Astrocyte of the spinal cord (primary cell): ENCODE results near the gene STK32B.
A peak's percentile ranks its signal among the peaks of the same experiment; 100 is the strongest.

Source experiments
- DNase-seq: peaks from one replicate; pipeline ENCODE4 v3.0.0; 2011; ENCODE audit warnings: low read depth, low spot score
- H3K4me3 ChIP-seq: 2 replicates; pipeline ENCODE4 v1.5.1; 2011; ENCODE audit warnings: low read depth, mild to moderate bottlenecking, low read length, moderate library complexity
- in situ Hi-C: cut with HindIII; loops from 2 replicates; pipeline ENCODE4 v1.10.0; 2017; ENCODE audit warnings: low sequenced_read_pairs
- TF ChIP-seq, protein P1 (sequence below): IDR thresholded peaks from 2 replicates; pipeline ENCODE4 v1.5.1; 2012; ENCODE audit warnings: low read depth, mild to moderate bottlenecking, low read length, inconsistent platforms

Gene STK32B

DNA sequence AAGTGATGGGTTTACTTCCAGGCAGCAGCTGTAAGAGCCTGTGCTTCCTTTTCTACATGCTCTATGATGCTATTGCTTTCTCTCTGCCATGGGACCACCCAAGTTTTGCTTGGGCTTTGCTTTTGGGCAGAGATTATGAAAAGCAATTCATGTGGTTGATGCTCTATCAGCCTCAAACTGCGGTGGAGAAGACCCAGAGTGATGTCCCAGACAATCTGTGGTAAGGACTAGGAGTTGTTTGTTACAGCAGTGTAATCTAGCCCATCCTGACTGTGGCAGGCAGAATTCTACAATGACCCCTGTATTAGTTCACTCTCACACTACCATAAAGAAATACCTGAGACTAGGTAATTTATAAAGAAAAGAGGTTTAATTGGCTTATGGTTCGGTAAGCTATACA, 22.8 kb upstream of the STK32B start:
- in situ Hi-C loops = no loop called here
- H3K4me3 ChIP-seq = no peak overlapping the region
- DNase-seq = no peak
- TF ChIP-seq, protein P1, sequence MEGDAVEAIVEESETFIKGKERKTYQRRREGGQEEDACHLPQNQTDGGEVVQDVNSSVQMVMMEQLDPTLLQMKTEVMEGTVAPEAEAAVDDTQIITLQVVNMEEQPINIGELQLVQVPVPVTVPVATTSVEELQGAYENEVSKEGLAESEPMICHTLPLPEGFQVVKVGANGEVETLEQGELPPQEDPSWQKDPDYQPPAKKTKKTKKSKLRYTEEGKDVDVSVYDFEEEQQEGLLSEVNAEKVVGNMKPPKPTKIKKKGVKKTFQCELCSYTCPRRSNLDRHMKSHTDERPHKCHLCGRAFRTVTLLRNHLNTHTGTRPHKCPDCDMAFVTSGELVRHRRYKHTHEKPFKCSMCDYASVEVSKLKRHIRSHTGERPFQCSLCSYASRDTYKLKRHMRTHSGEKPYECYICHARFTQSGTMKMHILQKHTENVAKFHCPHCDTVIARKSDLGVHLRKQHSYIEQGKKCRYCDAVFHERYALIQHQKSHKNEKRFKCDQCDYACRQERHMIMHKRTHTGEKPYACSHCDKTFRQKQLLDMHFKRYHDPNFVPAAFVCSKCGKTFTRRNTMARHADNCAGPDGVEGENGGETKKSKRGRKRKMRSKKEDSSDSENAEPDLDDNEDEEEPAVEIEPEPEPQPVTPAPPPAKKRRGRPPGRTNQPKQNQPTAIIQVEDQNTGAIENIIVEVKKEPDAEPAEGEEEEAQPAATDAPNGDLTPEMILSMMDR = no peak

DNA sequence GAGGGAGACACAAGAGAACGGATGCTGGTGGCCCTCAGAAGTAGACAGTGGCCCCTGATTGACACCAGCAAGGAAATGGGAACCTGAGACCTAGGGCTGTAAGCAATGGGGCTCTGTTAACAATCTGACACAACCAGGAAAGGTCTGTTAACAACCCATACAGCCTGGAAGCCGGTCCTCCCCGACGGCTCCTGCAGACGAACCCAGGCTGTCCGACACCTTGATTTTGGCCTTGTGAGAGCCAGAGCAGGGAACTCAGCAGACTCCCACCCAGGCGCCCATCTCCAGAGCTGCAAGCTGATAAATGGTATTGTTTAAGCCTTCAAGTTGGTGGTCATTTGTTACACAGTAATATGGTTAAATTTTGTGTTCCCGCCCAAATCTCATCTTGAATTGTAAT, 21.8 kb upstream of the STK32B start:
- in situ Hi-C loops = no loop called here
- DNase-seq = no peak
- H3K4me3 ChIP-seq = no peak overlapping the region
- TF ChIP-seq, protein P1 = no peak

DNA sequence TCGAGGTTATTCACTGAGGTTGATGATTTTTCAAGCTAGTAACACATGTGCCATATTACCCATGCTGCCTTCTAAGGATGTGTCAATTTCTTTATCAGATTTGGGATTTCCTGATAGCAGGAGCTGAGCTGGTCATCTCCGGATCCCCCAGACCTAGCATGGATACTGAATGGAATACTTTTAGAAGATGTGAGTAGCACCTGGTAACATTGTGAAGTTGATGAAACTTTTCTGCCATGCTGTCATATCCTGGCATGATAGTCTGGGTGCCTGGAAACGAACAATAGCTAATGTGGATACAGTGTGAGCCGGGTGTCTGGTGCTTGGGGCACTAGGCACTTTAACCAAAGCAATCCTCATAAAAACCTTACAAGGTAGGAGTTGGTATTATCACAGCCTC, 21.1 kb upstream of the STK32B start:
- no peak for DNase-seq
- H3K4me3 ChIP-seq = no peak overlapping the region
- in situ Hi-C loops = no loop called here
- TF ChIP-seq, protein P1 = no peak

DNA sequence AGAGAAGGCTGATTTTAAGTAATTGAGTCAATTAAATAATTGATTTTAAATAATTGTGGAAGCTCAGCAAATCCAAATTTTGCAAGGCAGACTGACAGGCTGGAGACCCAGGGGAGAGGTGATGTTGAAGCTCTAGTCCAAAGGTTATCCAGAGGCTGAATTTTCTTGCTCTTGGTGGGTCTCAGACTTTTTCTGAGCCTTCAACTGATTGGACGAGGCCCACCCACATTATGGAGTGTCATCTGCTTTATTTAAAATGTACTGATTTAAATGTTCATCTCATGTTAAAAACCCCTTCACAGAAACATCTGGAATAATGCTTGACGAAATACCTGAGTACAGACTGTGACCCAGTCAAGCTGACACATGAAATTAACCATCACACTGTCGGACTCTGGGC, 20.4 kb upstream of the STK32B start:
- no peak overlapping the region for H3K4me3 ChIP-seq
- in situ Hi-C loops = no loop called here
- TF ChIP-seq, protein P1 = no peak
- DNase-seq = no peak

DNA sequence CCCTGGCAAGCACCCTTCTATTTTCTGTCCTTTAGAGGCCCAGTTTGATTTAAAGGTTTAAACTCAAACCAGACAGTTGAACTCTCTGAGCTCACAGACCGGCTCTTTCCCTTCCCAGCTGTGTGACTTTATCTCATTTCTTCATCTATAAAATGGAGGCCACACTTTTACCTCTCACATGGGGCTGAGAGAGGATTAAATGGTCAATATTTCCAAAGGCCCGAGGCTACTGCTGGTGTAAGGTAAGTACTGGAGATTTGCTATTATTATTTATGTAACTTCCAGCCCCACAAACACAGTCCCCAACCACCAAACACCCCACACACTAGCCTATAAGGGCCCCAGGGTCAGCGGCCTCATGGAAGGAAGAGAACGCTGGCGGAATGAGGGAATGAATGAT, 18.5 kb upstream of the STK32B start:
- in situ Hi-C loops = no loop called here

DNA sequence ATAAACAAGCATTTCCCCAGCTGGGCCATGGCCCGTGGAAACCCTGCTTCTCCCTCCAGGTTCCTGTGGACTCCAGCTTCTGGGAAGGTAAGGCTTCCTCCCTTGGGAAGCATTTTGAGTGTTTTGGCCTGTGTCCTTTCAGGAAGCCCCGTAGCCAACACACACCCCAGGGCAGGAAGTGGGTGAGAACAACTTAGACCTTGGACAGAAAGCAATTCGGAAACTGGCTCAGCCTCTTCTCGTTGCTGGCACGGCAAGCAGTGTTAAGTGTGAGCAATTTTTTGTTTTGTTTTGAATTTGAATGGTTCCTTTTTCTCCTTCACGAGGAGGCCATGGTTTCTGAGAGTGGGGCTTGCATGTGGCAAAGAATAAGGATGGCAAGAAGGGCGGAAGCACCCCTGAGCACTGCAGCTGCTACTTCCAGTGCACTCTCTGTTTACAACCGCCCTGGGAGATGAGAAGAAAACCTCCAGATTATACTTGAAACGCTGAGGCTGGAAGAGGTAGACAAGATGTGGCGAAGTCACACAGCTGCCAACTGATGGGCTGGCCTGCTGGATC, 17.9 kb upstream of the STK32B start:
- DNase-seq = peak; percentile 13
- H3K4me3 ChIP-seq = no peak overlapping the region
- in situ Hi-C loops = no loop called here
- TF ChIP-seq, protein P1 = no peak

More for the DNA sequence above, 18.5 kb upstream of the STK32B start:
- TF ChIP-seq, protein P1 = no peak
- no peak for DNase-seq
- H3K4me3 ChIP-seq = no peak overlapping the region

DNA sequence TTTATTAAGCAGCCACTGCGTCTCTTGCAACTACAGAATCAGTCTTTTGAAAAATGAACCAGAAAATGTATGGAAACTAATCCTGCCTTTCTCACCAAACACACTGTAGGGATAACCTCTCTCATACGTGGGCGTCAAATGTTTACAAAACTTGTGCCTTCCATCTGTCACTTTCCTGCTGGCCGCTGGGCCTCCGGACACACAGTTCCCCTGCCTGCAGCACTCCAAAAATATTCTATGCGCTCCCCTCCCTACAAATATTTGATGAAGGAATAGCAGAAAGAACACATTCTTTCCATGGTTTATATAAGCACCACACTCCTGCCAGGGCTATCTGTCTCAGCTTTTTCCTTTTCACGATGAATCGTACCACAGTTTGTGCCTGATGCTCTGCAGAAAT, 17.1 kb upstream of the STK32B start:
- TF ChIP-seq, protein P1 = no peak
- in situ Hi-C loops = no loop called here
- no peak for DNase-seq
- no peak overlapping the region for H3K4me3 ChIP-seq
